Sigmoid colon (tissue), 7 donors: ENCODE data around the gene LMF2. TPM values are rescaled to one million over a fixed set of nuclear protein-coding genes. Genes with fewer than 3 reads are reported as not detected.

ENCODE experiments used
- DNase-seq: peaks from one replicate; pipeline ENCODE4 v3.0.0-alpha.2; 2019
- H3K27ac ChIP-seq, 4 donors: fragments of 200-600 bp; sonication (generic); one replicate each; pipeline ENCODE4 v1.5.1; 2016 to 2019; ENCODE audit warnings: mild to moderate bottlenecking in 1 of 4
- H3K27me3 ChIP-seq, 3 donors: fragments of 200-600 bp; sonication (generic); one replicate each; pipeline ENCODE4 v1.5.1; 2019; ENCODE audit warnings: mild to moderate bottlenecking in 1 of 3
- H3K36me3 ChIP-seq, 4 donors: fragments of 200-600 bp; sonication (generic); one replicate each; pipeline ENCODE4 v1.5.1; 2016 to 2019
- H3K4me1 ChIP-seq, 4 donors: fragments of 200-600 bp; sonication (generic); one replicate each; pipeline ENCODE4 v1.5.1; 2017 to 2019
- H3K4me3 ChIP-seq, 4 donors: fragments of 200-600 bp; sonication (generic); one replicate each; pipeline ENCODE4 v1.5.1; 2017 to 2019; ENCODE audit warnings: mild to moderate bottlenecking in 2 of 4, moderate library complexity in 1 of 4
- H3K9me3 ChIP-seq, 4 donors: fragments of 200-600 bp in 3 of 4; sonication (generic) in 3 of 4; one replicate each; pipeline versions ENCODE4 v1.5.1 to v1.6.1; 2013 to 2019
- CTCF ChIP-seq, 4 experiments: fragments of 450-650 bp in 3 of 4; fragments of 200-600 bp in 1 of 4; IDR thresholded peaks; one replicate each; pipeline ENCODE4 v1.5.1; 2016 to 2019; ENCODE audit warnings: antibody characterized with exemption in 4 of 4, mild to moderate bottlenecking in 3 of 4, moderate library complexity in 2 of 4
- EP300 ChIP-seq, 4 donors: sonication (generic); formaldehyde crosslinking; IDR thresholded peaks; one replicate each; pipeline ENCODE4 v1.6.1; 2017; ENCODE audit warnings: antibody characterized with exemption in 4 of 4
- POLR2A ChIP-seq, 2 donors: fragments of 450-650 bp; IDR thresholded peaks; one replicate each; pipeline ENCODE4 v1.6.1; 2016; ENCODE audit warnings: antibody characterized with exemption in 2 of 2, mild to moderate bottlenecking in 2 of 2, moderate library complexity in 2 of 2
- POLR2AphosphoS5 ChIP-seq, 4 donors: sonication (generic); formaldehyde crosslinking; IDR thresholded peaks; one replicate each; pipeline ENCODE4 v1.6.1; 2017; ENCODE audit warnings: antibody characterized with exemption in 4 of 4
- WGBS, 2 donors: extraction: QIAGEN DNeasy Blood & Tissue Kit; methylation state at CpG; one replicate each; pipeline ENCODE4 v1.1.7; 2013; 5-methylcytosine and 5-hydroxymethylcytosine counted together
- intact Hi-C: fragments of 100-400 bp; cut with DNase I; formaldehyde crosslinking; loops from one replicate; pipeline ENCODE4 v1.15.1; 2023
- polyA plus RNA-seq, 3 donors: library from polyadenylated mRNA; stranded (reverse); fragments of 200-250 nt; gene quantifications; one replicate each; pipeline ENCODE4 v1.2.3, GENCODE V29; 2013
- total RNA-seq, 4 donors: library from RNA; depleted of rRNA; stranded (reverse); fragments of >200 nt; gene quantifications; one replicate each; pipeline ENCODE4 v1.1.0, GENCODE V29; 2016
- donor health status: healthy with polysubstance abuse.
- donor health status: Bipolar disorder and iron deficiency.
- donor health status: healthy.

The LMF2 gene
- total and polyA plus RNA-seq, 7 donors: 7.2 to 61.1 (median 41.4) TPM

GRCh38 chr22:50531546-50531961 lies 24.1 kb upstream of the LMF2 start:
- Histone ChIP-seq H3K4me1 (peaks cover 0 to 52% (median 40%) of the 10 kb centered on the region in 4 donors), H3K27ac (peak overlapping the region; percentile 73 to 93 (median 81)), H3K9me3 (no peaks in the 10 kb centered on the region), H3K27me3 (peaks cover 33 to 79% (median 63%) of the 10 kb centered on the region in 3 donors), H3K36me3 (no peaks in the 10 kb centered on the region), H3K4me3 (peak overlapping the region; percentile 39 to 54 (median 50))
- no peak for DNase-seq
- intact Hi-C loops: no loop called here
- WGBS, 2 donors: 1% methylated on average over 44 of the region's 44 CpGs
- no peak for TF ChIP-seq CTCF (IDR thresholded peaks at IDR 0.05)
- no peak for TF ChIP-seq POLR2A (IDR thresholded peaks at IDR 0.05)
- peak in 1 of 4 donors; percentile 5 for TF ChIP-seq POLR2AphosphoS5 (IDR thresholded peaks at IDR 0.05)

- 1 to 2% methylated on average over 53 of the region's 53 CpGs for WGBS, 2 donors
- intact Hi-C loops: no loop called here
- H3K36me3 ChIP-seq: no peaks in the 10 kb centered on the region
- TF ChIP-seq POLR2A (IDR thresholded peaks at IDR 0.05) (peak; percentile 44 to 71), CTCF (IDR thresholded peaks at IDR 0.05) (no peak), EP300 (IDR thresholded peaks at IDR 0.05) (no peak), POLR2AphosphoS5 (IDR thresholded peaks at IDR 0.05) (peak; percentile 68 to 90 (median 73))
- H3K4me3 ChIP-seq: peak overlapping the region; percentile 39 to 54 (median 50)
- H3K9me3 ChIP-seq: no peaks in the 10 kb centered on the region
- peak overlapping the region; percentile 73 to 93 (median 81) for H3K27ac ChIP-seq
- peaks cover 33 to 74% (median 63%) of the 10 kb centered on the region in 3 donors for H3K27me3 ChIP-seq
- peak; percentile 94 for DNase-seq
- peaks cover 0 to 57% (median 45%) of the 10 kb centered on the region in 4 donors for H3K4me1 ChIP-seq
Observed at GRCh38 chr22:50530877-50531545, 23.5 kb upstream of the LMF2 start.

- Histone ChIP-seq H3K36me3 (no peaks in the 10 kb centered on the region), H3K27me3 (peaks cover 33 to 69% (median 62%) of the 10 kb centered on the region in 3 donors), H3K9me3 (no peaks in the 10 kb centered on the region), H3K27ac (peak overlapping the region; percentile 73 to 93 (median 81)), H3K4me3 (peak overlapping the region; percentile 39 to 54 (median 50)), H3K4me1 (peaks cover 0 to 61% (median 45%) of the 10 kb centered on the region in 4 donors)
- intact Hi-C loops: no loop called here
- WGBS, 2 donors: 1% methylated on average over 21 of the region's 21 CpGs
- DNase-seq: peak; percentile 84
- no peak for TF ChIP-seq POLR2AphosphoS5 (IDR thresholded peaks at IDR 0.05)
- no peak for TF ChIP-seq POLR2A (IDR thresholded peaks at IDR 0.05)
- TF ChIP-seq CTCF (IDR thresholded peaks at IDR 0.05): no peak
- TF ChIP-seq EP300 (IDR thresholded peaks at IDR 0.05): no peak
Observed at GRCh38 chr22:50530580-50530876, 23.0 kb upstream of the LMF2 start.

GRCh38 chr22:50529897-50530579 lies 22.5 kb upstream of the LMF2 start, which contains the start of gene TYMP:
Gene TYMP, minus strand, starts transcription at chr22:50530012. Its CDS starts 303 bp downstream, at chr22:50529709.
- Histone ChIP-seq H3K4me3 (peak within 1 kb of the TSS; percentile 39 to 54 (median 50)), H3K9me3 (no peaks in the 10 kb centered on the region), H3K27me3 (peaks cover 33 to 64% (median 57%) of the 10 kb centered on the region in 3 donors), H3K4me1 (peaks cover 0 to 62% (median 47%) of the 10 kb centered on the region in 4 donors), H3K36me3 (no peaks in the 10 kb centered on the region), H3K27ac (peak within 1 kb of the TSS; percentile 73 to 93 (median 81))
- TF ChIP-seq POLR2AphosphoS5 (IDR thresholded peaks at IDR 0.05) (peak; percentile 65 to 75 (median 69)), POLR2A (IDR thresholded peaks at IDR 0.05) (peak in 1 of 2 donors; percentile 45), EP300 (IDR thresholded peaks at IDR 0.05) (no peak)
- intact Hi-C loops: loop anchor here (5.0 kb wide), 3 partner anchors 32 to 283 kb away; partner anchors contain the start of genes ARSA, SYCE3 and TUBGCP6
- peak; percentile 93 for DNase-seq
- 0 to 1% methylated on average over 92 of the region's 92 CpGs for WGBS, 2 donors

GRCh38 chr22:50529416-50529896 lies 22.0 kb upstream of the LMF2 start:
- Histone ChIP-seq H3K36me3 (no peaks in the 10 kb centered on the region), H3K4me1 (peaks cover 0 to 68% (median 53%) of the 10 kb centered on the region in 4 donors), H3K27ac (peak overlapping the region; percentile 73 to 93 (median 81)), H3K9me3 (no peaks in the 10 kb centered on the region), H3K4me3 (peak overlapping the region; percentile 24 to 54 (median 50)), H3K27me3 (peaks cover 33 to 58% (median 52%) of the 10 kb centered on the region in 3 donors)
- intact Hi-C loops: loop anchor here (5.0 kb wide), 3 partner anchors 33 to 282 kb away; partner anchors contain the start of genes ARSA, SYCE3 and TUBGCP6
- TF ChIP-seq POLR2AphosphoS5 (IDR thresholded peaks at IDR 0.05): no peak
- DNase-seq: no peak
- WGBS, 2 donors: 20 to 23% methylated on average over 50 of the region's 50 CpGs
